ENCODE results near the gene TRAPPC6A.
A peak's percentile ranks its signal among the peaks of the same experiment; 100 is the strongest.

The TRAPPC6A gene

DNA sequence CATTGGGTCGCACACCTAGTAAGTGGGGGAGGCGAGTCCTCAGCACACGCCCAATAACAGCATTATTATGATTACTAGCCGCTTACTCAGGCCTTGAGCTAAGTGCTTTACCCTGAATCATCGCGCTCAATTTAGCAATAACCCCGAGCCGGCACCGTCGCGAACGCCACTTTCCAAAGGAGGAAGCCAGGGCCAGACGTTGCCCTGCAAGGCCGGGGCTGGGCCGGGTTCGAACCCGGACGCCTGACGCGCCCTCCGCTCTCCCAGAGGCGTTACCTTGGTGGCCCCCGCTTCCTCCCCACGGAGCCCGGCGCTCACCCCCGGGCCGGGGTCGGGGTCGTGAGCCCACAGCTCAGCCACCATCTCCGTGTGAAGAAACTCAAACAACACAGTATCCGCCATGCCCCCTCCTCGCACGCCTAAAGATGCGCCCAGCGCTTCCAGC, at the start of gene TRAPPC6A:
TSS of gene TRAPPC6A (minus strand) at position 421 of the 445 bp plus-strand sequence. CDS start at position 402, 19 bp downstream.
- no peak for DNase-seq

GRCh38 chr19:45224645-45225044, 46.6 kb upstream of the TRAPPC6A start:
- no peak for DNase-seq

DNA sequence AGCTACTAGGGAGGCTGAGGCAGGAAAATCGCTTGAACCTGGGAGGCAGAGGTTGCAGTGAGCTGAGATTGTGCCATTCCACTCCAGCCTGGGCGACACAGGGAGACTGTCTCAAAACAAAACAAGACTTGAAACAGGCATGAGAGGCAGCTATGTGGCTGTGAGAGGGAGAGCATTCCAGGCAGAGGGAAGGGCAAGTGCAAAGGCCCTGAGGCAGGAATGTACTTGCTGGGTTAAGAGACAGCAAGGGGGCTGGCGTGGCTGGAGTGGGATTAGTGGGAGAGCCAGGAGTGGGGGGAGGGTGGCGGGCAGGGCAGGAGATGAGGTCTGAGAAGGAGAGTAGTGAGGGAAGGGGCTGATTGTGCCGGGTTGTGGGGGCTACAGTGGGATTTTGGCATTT, 45.8 kb upstream of the TRAPPC6A start:
- no peak for DNase-seq

- no peak for DNase-seq
Observed at GRCh38 chr19:45222724-45223123, 44.7 kb upstream of the TRAPPC6A start.

DNA sequence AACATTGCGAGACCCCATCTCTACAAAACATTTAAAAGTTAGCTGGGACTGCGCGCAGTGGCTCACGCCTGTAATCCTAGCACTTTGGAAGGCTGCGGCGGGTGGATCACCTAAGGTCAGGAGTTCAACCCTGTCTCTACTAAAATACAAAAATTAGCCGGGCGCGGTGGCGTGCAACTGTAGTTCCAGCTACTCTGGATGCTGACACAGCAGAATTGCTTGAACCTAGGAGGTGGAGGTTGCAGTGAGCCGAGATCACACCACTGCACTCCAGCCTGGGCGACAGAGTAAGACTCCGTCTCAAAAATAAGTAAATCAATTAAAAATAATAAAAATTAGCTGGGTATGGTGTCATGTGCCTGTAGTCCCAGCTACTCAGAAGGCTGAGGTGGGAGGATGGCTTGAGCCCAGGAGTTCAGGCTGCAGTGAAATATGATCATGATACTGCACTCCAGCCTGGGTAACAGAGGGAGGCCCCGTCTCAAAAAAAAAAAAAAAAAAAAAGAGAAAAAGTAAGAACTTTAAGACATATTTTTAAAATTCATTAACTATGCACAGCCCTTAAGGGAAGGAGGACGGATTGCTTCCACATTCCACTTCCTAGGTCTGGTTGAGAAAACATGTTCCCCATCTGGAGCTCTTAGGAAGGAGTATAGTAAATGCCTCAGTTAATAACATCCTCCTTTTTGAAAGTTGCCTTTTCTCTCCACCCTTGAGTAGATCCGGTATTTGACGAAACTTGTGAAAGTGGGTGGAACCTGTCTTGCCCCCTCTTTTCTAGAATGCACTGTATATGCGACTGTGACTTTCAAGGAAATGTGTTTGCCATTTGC, 41.1 kb upstream of the TRAPPC6A start:
- no peak for DNase-seq

- no peak for DNase-seq
Observed at GRCh38 chr19:45218426-45218825, 40.4 kb upstream of the TRAPPC6A start.

DNA sequence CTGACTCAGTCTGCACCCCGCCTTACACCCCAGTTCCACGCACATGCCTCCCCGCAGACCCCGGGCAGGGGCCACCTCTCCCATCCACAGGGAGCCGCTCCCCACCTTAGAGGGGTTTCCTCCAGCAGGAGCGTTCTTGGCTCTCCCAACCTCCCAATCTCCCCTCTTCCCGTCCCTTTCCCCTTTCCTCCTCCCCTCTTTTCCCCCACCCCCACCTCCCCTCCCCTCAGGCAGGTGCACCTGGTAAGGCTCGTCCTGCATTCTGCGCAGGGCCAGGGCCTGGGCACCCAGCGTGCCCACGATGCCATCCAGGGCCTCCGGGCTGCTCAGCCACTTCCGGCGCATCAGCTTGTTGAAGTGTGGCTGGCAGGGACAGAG, 39.9 kb upstream of the TRAPPC6A start:
- no peak for DNase-seq

DNA sequence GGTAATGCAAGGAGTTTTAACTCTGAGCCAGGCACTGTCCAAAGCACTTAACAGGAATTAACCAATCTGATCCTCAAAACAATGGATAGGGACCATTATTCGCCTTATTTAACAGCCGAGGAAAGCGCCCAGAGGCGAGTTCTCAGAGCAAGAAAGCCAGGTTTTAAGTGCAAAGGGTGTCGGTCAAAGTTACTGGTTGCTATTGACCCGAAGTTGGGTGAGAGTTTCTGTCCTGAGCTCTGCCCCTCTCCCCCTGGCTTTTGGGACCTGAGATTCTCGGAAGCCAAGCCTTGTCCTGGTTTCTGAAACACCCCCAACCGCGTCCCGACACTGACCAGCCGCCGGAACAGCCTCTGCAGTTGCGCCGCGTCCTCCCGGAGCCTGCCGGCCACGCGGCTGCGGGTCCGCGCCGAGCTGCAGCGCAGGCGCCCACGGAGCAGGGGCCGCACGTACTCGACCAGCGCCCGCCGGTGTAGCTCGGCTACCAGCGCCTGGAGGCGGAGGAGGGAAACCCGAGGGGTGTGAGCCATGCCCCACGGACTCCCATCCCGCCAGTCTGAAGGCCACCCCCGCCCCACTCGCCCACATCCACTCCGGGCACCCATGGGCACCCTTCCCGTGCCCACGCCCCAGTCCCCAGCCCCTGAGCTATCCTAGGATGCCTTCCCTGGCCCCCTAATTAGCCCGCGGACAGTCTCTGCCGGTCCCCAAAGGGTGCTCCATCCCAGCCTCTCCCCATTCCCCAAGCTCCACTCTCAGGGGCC, 39.3 kb upstream of the TRAPPC6A start:
- DNase-seq, result no peak

GRCh38 chr19:45216667-45217066, 38.6 kb upstream of the TRAPPC6A start:
- DNase-seq, result no peak

DNA sequence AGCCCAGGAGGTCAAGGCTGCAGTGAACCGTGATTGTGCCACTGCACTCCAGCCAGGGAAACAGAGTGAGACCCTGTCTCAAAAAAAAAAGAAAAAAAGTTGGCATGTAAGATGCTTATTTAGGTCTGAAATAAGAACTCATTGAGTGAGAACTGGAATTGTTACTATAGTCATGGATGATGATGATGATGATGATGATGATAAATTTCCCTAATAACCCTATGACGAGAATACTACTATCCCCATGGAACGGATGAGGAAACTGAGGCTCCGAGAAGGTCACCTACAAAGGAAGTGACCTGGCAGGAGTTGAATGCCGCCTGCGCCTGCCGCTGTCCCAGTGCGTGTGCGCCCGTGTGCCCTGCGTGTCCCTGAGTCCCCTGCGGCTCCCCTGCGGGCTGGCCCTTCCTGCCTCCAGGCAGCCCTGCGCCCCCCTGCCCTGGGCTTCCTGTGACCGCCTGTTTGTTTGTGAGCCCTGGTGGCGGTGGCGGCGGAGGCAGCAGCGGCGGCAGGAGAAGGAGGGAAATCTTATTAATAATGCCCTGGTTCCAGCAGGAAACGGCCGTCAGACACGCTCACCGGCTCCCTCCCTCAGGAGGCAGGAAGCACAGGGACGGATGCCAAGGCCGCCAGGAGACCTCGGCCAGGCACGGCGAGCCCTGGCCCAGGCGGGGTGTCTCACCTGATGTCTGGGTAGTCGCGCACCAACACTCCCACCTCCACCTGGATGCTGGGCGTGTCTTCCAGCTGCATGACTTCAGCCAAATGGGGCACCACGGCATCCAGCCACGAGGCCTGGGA, 37.6 kb upstream of the TRAPPC6A start:
- peak; percentile 16 for DNase-seq

GRCh38 chr19:45213031-45213430, 35.0 kb upstream of the TRAPPC6A start:
- DNase-seq, result no peak

- no peak for DNase-seq
Observed at GRCh38 chr19:45211751-45212381, 33.8 kb upstream of the TRAPPC6A start.

DNA sequence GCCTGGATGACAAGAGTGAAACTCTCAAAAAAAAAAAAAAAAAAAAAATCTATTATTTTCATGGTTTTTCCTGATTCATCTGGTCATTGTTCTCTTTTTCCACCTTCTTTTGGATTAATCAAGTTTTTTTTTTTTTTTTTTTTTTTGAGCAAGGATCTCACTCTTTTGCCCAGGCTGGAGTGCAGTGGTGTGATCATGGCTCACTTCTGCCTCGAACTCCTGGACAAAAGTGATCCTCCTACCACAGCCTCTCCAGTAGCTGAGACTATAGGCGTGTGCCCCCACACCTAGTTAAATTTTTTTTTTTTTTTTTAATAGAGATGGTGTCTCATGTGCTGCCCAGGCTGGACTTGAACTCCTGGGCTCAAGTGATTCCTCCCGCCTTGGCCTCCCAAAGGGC, 28.3 kb upstream of the TRAPPC6A start:
- DNase-seq, result no peak

DNA sequence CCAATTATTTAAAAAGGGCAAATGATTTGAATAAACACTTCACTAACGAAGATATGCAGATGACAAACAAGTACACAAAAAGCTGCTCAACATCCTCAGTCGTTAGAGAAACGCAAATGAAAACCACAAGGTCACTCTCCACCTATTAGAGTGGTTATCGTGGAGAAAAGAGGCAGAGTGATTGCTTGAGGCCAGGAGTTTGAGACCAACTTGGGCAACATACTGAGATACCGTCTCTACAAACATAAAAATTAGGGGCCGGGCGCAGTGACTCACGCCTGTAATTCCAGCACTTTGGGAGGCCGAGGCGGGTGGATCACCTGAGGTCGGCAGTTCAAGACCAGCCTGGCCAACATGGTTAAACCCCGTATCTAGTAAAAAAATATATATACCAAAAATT, 27.8 kb upstream of the TRAPPC6A start:
- DNase-seq, result no peak

- no peak for DNase-seq
Observed at GRCh38 chr19:45202637-45203036, 24.6 kb upstream of the TRAPPC6A start.

DNA sequence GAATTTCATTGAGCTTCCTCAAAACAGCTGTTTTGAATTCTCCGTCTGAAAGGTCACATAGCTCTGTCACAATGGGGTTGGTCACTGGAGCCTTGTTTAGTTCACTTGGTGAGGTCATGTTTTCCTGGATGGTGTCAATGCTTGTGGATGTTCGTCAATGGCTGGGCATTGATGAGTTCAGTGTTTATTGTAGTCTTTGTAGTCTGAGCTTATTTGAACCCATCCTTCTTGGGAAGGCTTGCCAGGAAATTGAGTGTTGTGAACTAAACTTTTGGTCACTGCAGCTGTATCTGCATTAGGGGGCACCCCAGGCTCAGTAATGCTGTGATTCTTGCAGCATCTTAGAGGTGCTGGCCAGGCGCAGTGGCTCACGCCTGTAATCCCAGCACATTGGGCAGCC, 22.5 kb upstream of the TRAPPC6A start:
- DNase-seq, result no peak

GRCh38 chr19:45195764-45196163, 17.7 kb upstream of the TRAPPC6A start:
- DNase-seq, result no peak

DNA sequence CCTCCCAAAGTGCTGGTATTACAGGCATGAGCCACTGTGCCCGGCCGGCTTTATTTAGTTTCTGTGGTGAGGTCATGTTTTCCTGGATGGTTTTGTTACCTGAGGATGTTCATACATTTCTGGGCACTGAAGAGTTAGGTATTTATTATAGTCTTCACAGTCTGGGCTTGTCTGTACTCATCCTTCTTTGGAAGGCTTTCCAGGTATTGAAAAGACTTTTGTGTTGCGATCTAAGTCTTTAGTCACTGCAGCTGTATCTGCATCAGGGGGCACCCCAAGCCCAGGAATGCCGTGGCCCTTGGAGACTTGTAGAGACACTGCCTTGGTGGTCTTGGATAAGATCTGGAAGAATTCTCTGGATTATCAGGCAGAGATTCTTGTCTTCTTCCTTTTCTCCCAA, 13.3 kb upstream of the TRAPPC6A start:
- DNase-seq, result no peak

DNA sequence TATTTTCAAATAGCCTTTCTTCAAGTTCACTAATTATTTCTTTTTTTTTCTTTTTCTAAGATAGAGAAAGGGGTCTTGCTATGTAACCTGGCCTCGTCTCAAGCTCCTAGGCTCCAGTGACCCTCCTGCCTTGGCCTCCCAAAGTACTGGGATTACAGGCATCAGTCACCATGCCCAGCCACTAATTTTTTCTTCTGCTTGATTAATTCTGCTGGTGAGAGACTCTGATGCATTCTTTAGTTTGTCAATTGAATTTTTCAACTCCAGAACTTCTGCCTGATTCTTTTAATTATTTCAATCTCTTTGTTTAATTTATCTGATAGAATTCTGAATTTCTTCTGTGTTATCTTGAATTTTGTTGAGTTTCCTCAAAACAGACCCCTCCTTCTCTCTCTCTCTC, 11.9 kb upstream of the TRAPPC6A start:
- DNase-seq, result no peak

DNA sequence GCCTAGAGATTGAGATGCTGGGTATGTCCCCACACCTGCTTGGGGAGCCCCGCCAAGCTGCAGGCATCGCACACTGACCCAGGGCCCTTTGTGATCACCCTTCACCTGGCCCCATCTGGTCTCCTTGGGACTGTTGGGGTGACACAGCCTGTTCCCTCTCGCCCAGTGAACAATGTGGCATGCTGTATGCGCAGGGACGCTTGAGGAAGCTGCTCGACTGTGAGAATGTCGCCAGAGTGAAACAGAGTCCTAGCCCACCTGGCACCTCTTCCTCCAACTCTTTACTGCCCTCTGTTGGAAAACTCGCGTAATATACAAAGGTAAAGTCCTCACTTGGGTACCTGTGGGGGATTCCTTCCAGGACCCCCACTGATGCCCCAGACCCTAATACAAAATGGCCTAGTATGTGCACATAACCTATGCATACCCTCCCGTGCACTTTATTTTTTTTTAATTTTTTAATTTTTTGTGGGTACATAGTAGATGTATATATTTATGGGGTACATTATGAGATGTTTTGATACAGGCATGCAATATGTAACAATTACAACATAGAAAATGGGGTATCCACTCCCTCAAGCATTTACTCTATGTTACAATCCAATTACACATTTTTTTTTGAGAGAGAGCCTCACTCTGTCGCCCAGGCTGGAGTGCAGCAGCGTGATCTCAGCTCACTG, 9.5 kb upstream of the TRAPPC6A start:
- no peak for DNase-seq

DNA sequence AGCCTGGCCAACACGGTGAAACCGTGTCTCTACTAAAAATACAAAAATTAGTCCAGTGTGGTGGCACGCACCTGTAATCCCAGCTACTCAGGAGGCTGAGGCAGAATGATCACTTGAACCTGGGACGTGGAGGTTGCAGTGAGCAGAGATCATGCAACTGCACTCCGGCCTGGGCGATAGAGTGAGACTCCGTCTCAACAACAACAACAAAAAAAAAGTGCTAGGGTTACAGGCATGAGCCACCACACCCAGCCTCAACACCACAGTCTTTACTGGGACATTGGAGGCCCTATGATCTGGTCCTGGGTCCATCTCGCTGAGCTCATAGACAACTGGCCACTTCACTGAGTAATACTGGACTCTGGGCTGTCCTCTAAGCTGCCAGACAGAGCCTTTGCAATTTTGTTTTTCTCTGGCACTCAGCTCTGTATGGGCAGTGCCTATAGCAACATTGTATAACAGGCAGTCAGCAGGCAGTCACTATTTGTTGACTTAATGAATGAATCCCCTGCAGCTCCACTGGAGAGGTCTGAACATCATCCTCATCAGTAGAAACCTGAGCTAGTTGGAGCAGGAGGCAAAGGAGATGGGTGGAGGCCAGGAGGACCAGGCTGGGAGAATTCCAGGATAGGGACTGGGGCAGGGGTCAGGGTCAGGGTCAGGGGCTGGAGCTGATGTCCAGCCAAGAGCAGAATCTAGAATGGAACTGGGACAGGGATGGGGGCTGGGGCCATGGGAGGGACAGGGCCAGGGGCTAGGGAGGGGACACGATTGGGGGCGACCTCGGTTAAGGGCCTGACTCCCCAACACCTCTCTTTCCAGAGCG, 8.7 kb upstream of the TRAPPC6A start:
- no peak for DNase-seq
